Tibial nerve (tissue), 4 donors: ENCODE data around the gene ELAVL1.

Experiments
- CTCF ChIP-seq, 5 experiments: fragments of 200-600 bp in 3 of 5; fragments of 450-650 bp in 2 of 5; sonication (generic) in 3 of 5; IDR thresholded peaks; one replicate each; pipeline ENCODE4 v1.5.1; 2016 to 2019; ENCODE audit warnings: antibody characterized with exemption in 5 of 5, mild to moderate bottlenecking in 3 of 5, moderate library complexity in 2 of 5
- EP300 ChIP-seq, 2 donors: sonication (generic); formaldehyde crosslinking; IDR thresholded peaks; one replicate each; pipeline ENCODE4 v1.6.1; 2017; ENCODE audit warnings: antibody characterized with exemption in 2 of 2, mild to moderate bottlenecking in 1 of 2
- POLR2A ChIP-seq, 2 donors: fragments of 450-650 bp; IDR thresholded peaks; one replicate each; pipeline ENCODE4 v1.6.1; 2017; ENCODE audit warnings: antibody characterized with exemption in 2 of 2, mild to moderate bottlenecking in 2 of 2, moderate library complexity in 2 of 2

- TF ChIP-seq EP300 (IDR thresholded peaks at IDR 0.05) (no peak), CTCF (IDR thresholded peaks at IDR 0.05) (no peak), POLR2A (IDR thresholded peaks at IDR 0.05) (no peak)
Measured at GRCh38 chr19:8022275-8022674, 16.8 kb upstream of the ELAVL1 start.
